GM12874 (cell line): ENCODE results near the gene VPS8.

Experiments
- TF ChIP-seq, protein P1 (sequence below): IDR thresholded peaks from 2 replicates; pipeline ENCODE4 v1.5.1; 2011; ENCODE audit warnings: low read depth, mild to moderate bottlenecking, control low read depth, low read length, moderate library complexity; ENCODE audit not compliant: insufficient read depth

The VPS8 gene

DNA sequence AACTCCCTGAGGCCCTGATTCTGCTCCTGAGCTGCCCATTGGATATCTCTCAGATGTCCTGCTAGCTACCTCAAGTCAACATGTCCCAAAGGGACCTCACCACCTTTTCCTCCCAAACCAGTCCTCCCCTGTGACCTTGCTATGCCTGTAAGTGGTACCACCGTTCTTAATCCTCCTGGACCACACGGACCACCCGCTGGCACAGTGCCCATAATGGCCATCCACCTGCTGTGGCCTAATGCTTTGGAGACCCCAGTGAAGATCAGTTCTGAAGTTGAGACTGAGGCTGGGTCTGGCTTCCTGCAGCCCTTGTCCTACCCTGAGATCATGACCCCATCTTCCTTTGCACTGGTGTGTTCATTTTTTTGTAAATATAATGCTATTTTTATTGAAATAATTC is 15.0 kb upstream of the VPS8 start:
- TF ChIP-seq, protein P1, sequence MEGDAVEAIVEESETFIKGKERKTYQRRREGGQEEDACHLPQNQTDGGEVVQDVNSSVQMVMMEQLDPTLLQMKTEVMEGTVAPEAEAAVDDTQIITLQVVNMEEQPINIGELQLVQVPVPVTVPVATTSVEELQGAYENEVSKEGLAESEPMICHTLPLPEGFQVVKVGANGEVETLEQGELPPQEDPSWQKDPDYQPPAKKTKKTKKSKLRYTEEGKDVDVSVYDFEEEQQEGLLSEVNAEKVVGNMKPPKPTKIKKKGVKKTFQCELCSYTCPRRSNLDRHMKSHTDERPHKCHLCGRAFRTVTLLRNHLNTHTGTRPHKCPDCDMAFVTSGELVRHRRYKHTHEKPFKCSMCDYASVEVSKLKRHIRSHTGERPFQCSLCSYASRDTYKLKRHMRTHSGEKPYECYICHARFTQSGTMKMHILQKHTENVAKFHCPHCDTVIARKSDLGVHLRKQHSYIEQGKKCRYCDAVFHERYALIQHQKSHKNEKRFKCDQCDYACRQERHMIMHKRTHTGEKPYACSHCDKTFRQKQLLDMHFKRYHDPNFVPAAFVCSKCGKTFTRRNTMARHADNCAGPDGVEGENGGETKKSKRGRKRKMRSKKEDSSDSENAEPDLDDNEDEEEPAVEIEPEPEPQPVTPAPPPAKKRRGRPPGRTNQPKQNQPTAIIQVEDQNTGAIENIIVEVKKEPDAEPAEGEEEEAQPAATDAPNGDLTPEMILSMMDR, result no peak

DNA sequence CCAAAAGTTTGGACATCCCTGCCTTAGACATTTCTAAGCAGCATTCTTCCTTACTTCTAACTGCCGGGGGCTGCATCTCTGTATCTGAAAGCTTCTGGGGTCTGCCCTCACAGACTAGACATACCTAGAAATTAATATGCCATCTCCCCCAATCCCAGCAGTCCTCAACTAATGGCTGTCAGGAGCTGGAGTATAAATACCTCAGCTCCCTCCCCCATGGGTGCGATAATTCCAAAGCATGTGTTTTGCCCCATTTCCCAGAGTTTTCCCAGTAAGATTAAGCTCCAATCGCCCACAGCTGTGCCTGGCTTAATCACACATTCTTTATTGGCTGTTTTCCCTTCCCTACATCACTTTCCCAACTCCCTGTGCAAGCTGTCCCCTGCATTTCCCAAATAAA is 13.8 kb upstream of the VPS8 start:
- TF ChIP-seq, protein P1, result no peak

DNA sequence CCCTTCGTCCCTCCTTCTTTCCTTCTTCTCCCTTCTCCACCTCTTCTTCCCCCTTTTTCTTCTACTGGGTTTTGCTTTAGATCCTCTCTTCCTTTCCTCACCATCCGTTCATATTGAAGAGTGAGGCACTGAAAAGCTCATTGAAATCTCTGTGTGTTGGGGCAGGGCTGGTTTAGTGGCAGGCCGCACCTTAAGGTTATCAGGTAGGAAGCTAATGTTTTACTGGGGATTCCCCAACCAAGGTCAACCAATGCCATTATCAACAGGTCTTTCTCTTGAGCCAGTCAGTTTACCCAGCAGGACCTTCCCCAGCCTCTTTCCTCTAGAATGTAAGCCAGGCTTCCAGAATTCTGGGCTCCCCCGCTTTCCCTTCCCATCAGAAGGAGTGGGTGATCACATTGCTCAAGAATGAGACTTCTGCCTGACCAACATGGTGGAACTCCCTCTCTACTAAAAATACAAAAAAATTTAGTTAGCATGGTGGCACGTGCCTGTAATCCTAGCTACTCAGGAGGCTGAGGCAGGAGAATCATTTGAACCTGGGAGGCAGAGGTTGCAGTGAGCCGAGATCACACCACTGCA is 11.5 kb upstream of the VPS8 start:
- TF ChIP-seq, protein P1, result no peak

DNA sequence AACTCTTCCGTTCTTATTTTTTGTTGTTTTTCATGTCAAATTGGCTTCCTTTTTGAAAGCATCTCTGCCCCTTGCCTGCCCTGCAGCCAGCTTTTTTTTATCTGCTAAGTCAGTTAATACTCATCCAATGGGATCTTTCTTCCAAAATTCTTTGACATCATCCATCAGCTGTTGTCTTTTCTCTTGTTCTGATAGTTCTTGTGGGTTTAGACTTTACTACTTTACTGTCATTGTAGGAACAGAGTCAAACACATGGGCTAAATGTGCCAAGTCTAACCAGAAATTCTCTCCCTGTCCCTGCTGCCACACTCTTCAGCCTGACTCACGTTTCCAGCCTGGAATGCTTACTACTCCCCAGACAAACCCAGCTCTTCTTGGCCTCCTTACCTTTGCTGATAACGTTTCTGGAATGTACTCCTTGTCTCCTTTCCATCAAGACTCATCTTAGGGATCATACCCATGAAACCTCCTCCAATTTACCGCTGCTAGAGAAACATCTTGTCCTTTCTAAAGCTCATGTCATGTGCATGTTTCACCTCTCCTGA is 10.7 kb upstream of the VPS8 start:
- TF ChIP-seq, protein P1, result no peak

DNA sequence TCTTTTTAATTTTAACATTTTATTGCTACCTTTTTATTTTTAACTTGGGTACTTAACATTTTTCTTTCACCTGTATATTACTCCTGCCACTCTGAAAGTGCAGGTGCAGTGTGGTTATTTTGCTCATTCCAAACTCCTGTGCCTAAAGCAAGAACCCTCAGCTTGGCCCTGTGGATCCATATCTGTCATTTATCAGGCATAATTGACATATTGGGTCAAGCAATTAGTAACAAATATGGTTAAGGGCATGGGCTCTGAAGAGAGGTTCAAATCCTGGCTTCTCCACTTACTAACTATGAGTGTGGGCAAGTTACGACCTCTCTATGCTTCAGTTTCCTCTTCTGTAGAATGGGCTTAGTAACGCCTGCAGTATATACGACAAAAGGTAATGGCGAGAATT is 9.8 kb upstream of the VPS8 start:
- TF ChIP-seq, protein P1, result no peak

DNA sequence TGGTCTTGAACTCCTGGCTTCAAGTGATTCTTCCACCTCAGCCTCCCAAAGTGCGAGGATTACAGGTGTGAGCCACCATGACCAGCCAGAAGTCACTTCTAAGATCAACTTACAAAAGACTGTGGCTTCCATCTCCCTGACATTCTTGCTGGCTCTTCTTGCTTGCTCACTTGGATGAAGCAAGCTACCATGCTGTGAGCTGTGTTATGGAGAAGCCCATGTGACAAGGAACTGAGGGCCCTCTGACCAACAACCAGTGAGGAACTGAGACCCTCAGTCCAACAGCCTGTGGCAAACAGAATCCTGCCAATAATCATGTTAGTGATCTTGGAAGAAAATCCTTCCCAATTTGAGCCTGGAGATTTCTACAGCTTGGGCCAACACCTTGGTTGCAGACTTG is 7.2 kb upstream of the VPS8 start:
- TF ChIP-seq, protein P1, result no peak

DNA sequence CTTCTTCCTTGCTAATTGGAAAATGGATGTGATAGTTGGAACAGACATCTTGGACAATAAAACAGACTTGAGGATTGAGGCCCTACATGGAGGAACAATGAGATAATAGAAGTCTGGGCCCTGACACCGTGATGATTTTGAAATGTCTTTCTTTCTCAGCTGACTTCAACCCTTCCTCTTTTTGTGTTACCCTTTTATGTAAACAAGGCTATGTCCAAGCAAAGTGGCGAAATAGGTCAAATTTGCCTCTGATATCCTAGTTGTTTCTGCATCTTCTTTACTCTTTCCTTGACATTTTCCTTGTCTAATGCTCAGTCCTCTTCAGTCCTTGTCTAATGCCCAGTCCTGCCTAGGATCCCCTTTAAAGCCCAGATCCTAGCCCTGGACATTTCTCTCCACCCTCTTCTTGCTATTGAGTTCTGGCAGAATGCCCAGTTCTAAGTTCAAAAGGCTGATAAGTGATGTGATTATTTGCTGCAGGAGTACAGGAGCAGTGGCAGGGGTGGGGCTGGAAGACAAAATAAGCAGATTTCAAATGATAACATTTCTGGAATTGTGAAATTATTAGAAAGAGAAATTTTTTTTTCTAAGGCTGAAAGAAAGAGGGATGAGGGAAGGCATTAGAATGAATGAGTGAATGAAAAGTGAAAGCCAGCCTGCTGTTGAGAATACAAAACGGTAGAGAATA is 6.5 kb upstream of the VPS8 start:
- TF ChIP-seq, protein P1, result no peak
